ENCODE data around the gene SSBP4.
"Not testable (repeated sequence)": the region's sequence is repeated elsewhere in the genome, so short reads cannot be mapped to it uniquely, and the experiment has no call there.

Gene SSBP4

DNA sequence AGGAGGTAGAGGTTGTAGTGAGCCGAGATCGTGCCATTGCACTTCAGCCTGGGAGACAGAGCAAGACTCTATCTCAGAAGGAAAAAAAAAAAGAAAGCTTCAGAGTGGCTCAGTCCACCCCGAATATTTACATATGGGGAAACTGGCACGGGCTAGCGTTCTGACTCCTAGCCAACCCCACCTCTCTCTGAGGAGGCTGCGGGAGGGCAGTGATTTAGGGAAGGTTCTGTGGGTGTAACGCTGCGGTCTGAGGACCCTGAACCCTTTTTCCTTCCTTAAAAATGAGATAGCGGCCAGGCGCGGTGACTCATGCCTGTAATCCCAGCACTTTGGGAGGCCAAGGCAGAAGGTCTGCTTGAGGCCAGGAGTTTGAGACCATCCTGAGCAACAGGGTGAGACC, 26.8 kb upstream of the SSBP4 start:
- DNase-seq (ENCODE audit: extremely low spot score, insufficient read length, low read depth) (no peak), FAIRE-seq (no peak)

DNA sequence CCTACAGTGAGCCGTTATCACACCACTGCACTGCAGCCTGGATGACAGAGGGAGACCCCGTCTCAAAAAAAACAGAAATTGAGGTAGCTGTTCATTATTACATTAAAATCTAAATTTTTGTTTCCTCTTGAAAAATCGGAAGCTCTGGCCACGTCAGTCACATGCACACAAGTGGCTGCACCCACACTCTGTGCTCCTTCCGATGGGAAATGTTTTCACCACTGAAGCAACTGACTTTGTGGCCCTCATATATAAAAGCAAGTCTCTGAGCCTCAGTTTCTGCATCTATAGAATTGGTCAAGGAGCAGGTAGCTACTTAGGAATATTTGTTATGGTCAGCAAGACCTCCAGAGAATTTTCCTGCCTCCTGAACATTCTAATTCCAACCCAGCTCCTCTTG, 26.3 kb upstream of the SSBP4 start:
- DNase-seq (ENCODE audit: extremely low spot score, insufficient read length, low read depth) (no peak), FAIRE-seq (no peak)

- no peak for FAIRE-seq
Observed at GRCh38 chr19:18393836-18394235, 25.4 kb upstream of the SSBP4 start.

GRCh38 chr19:18396471-18397241, 22.5 kb upstream of the SSBP4 start:
- no peak for FAIRE-seq
- no peak for DNase-seq (ENCODE audit: extremely low spot score, insufficient read length, low read depth)

More at GRCh38 chr19:18393836-18394235, 25.4 kb upstream of the SSBP4 start:
- no peak for DNase-seq (ENCODE audit: extremely low spot score, insufficient read length, low read depth)

- FAIRE-seq (peak; percentile 75), DNase-seq (ENCODE audit: extremely low spot score, insufficient read length, low read depth) (no peak)
Observed at GRCh38 chr19:18397242-18398202, 21.7 kb upstream of the SSBP4 start, which contains the start of gene LRRC25. TSS of gene LRRC25 (minus strand) at chr19:18397622. CDS start at chr19:18396963, 659 bp downstream.

DNA sequence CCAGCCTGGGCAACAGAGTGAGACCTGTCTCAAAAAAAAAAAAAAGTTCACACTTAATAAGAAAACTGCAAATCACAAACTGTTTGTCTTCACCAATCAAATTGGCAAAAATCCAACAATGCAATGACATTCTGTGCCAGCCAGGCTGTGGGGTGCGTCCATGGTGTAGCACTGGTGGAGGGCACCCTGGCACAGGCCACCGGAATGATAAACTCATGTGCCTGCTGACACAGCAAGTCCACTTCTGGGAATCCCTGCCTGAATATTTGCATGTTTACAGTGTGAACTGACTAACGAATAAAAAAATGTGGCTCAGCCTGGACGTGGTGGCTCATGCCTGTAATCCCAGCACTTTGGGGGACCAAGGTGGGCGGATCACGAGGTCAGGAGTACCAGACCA, 20.2 kb upstream of the SSBP4 start:
- DNase-seq (ENCODE audit: extremely low spot score, insufficient read length, low read depth) (no peak), FAIRE-seq (no peak)

- DNase-seq (ENCODE audit: extremely low spot score, insufficient read length, low read depth) (no peak), FAIRE-seq (peak; percentile 63)
Observed at GRCh38 chr19:18401580-18402112, 17.6 kb upstream of the SSBP4 start.

DNA sequence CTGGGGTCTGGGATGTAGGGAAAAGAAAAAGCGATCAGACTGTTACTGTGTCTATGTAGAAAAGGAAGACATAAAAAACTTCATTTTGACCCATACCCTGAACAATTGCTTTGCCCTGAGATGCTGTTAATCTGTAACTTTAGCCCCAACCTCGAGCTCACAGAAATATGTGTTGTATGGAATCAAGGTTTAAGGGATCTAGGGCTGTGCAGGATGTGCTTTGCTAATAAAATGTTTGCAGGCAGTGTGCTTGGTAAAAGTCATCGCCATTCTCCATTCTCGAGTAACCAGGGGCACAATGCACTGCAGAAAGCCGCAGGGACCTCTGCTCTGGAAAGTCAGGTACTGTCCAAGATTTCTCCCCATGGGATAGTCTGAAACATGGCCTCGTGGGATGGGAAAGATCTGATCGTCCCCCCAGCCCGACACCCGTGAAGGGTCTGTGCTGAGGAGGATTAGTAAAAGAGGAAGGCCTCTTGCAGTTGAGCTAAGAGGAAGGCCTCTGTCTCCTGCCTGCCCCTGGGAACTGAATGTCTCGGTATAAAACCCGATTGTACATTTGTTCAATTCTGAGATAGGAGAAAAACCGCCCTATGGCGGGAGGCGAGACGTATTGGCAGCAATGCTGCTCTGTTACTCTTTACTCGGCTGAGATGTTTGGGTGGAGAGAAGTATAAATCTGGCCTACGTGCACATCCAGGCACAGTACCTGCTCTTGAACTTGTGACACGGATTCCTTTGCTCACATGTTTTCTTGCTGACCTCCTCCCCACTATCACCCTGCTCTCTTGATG, 16.5 kb upstream of the SSBP4 start:
- not testable (repeated sequence) for FAIRE-seq; DNase-seq (ENCODE audit: extremely low spot score, insufficient read length, low read depth)

DNA sequence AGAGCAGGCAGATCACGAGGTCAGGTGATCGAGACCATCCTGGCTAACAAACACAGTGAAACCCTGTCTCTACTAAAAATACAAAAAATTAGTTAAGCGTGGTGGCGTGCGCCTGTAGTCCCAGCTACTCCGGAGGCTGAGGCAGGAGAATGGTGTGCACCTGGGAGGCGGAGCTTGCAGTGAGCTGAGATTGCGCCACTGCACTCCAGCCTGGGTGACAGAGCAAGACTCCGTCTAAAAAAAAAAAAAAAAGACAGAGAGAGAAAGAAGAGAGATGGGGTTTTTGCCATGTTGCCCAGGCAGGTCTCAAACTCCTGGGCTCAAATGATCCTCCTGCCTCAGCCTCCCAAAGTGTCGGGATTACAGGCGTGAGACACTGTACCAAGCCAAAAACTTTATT, 13.4 kb upstream of the SSBP4 start:
- not testable (repeated sequence) for FAIRE-seq; DNase-seq (ENCODE audit: extremely low spot score, insufficient read length, low read depth)

DNA sequence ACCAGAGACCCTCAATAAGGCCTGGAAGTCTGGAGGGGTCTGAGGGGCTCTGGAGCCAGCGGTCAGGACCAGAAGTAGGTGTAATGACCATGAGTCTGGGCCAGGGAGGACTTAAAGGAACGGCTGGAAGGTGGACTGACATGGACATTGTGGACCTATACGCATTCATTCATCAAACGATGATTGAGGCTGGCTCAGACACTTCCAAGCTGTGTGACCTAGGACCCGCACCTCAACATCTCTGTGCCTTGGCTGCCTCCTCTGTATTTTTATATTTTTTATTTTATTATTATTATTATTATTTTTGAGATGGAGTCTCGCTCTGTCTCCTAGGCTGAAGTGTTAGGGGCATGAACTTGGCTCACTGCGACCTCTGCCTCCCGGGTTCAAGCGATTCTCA, 12.4 kb upstream of the SSBP4 start:
- DNase-seq (ENCODE audit: extremely low spot score, insufficient read length, low read depth) (no peak), FAIRE-seq (no peak)

- DNase-seq (ENCODE audit: extremely low spot score, insufficient read length, low read depth) (no peak), FAIRE-seq (peak; percentile 97)
Observed at GRCh38 chr19:18408053-18408476, 11.1 kb upstream of the SSBP4 start.

- FAIRE-seq (no peak), DNase-seq (ENCODE audit: extremely low spot score, insufficient read length, low read depth) (no peak)
Observed at GRCh38 chr19:18412610-18413239, 6.5 kb upstream of the SSBP4 start.

GRCh38 chr19:18414504-18415177, 4.6 kb upstream of the SSBP4 start:
- peak; percentile 85 for FAIRE-seq
- DNase-seq (ENCODE audit: extremely low spot score, insufficient read length, low read depth), result no peak

GRCh38 chr19:18415178-18415867, 3.9 kb upstream of the SSBP4 start:
- DNase-seq (ENCODE audit: extremely low spot score, insufficient read length, low read depth) (no peak), FAIRE-seq (no peak)

- no peak for DNase-seq (ENCODE audit: extremely low spot score, insufficient read length, low read depth)
- peak; percentile 86 for FAIRE-seq
Observed at GRCh38 chr19:18416778-18417249, 2.4 kb upstream of the SSBP4 start.

GRCh38 chr19:18417250-18418028, 1.8 kb upstream of the SSBP4 start:
- DNase-seq (ENCODE audit: extremely low spot score, insufficient read length, low read depth) (no peak), FAIRE-seq (peak; percentile 29)

- DNase-seq (ENCODE audit: extremely low spot score, insufficient read length, low read depth), result no peak
- no peak for FAIRE-seq
Observed at GRCh38 chr19:18418029-18418482, 1.1 kb upstream of the SSBP4 start.

Measured in GM18507 (cell line).